HG02943 (cell line): ENCODE results near the gene OR11L1.

Experiments
- ATAC-seq: cut with Tn5 transposase; IDR thresholded peaks from one replicate; pipeline ENCODE4 v1.9.1; 2021; ENCODE audit warnings: mild to moderate bottlenecking, low read depth, moderate library complexity; ENCODE audit not compliant: unreplicated experiment

Gene OR11L1

GRCh38 chr1:247841796-247842195 lies at the start of gene OR11L1:
Gene OR11L1 (minus strand): TSS chr1:247841896. CDS start chr1:247841896, 0 bp downstream.
- ATAC-seq = no peak

- no peak for ATAC-seq
These were observed 43.2 kb upstream of the OR11L1 start for GRCh38 chr1:247884797-247885413.

GRCh38 chr1:247883346-247883745 lies 41.6 kb upstream of the OR11L1 start:
- ATAC-seq = no peak

GRCh38 chr1:247865416-247865815 lies 23.7 kb upstream of the OR11L1 start:
- ATAC-seq = no peak

GRCh38 chr1:247864644-247865043 lies 22.9 kb upstream of the OR11L1 start:
- no peak for ATAC-seq

- no peak for ATAC-seq
These were observed 21.1 kb upstream of the OR11L1 start for GRCh38 chr1:247862756-247863155.

- ATAC-seq = no peak
These were observed 16.4 kb upstream of the OR11L1 start for GRCh38 chr1:247857985-247858619.

- no peak for ATAC-seq
These were observed 15.6 kb upstream of the OR11L1 start, which contains the start of gene TRIM58 for GRCh38 chr1:247857069-247857984. Gene TRIM58 (plus strand): TSS chr1:247857187. CDS start chr1:247857247, 60 bp downstream.

- ATAC-seq = no peak
These were observed 14.2 kb upstream of the OR11L1 start for GRCh38 chr1:247855911-247856310.

GRCh38 chr1:247854899-247855545 lies 13.3 kb upstream of the OR11L1 start:
- ATAC-seq = no peak

GRCh38 chr1:247849616-247850015 lies 7.9 kb upstream of the OR11L1 start:
- no peak for ATAC-seq

- no peak for ATAC-seq
These were observed 6.7 kb upstream of the OR11L1 start for GRCh38 chr1:247848346-247848745.

GRCh38 chr1:247845693-247846017 lies 4.0 kb upstream of the OR11L1 start:
- ATAC-seq = no peak

GRCh38 chr1:247845011-247845692 lies 3.5 kb upstream of the OR11L1 start:
- ATAC-seq = no peak

GRCh38 chr1:247843411-247843810 lies 1.7 kb upstream of the OR11L1 start:
- no peak for ATAC-seq

GRCh38 chr1:247840818-247841217 lies 878 bp downstream of the OR11L1 start:
- no peak for ATAC-seq

GRCh38 chr1:247833601-247834000 lies 8.1 kb downstream of the OR11L1 start:
- ATAC-seq = no peak

- no peak for ATAC-seq
These were observed 12.0 kb downstream of the OR11L1 start for GRCh38 chr1:247829656-247830055.

GRCh38 chr1:247825362-247825761 lies 16.3 kb downstream of the OR11L1 start:
- ATAC-seq = no peak

GRCh38 chr1:247824023-247824422 lies 17.7 kb downstream of the OR11L1 start, which contains the start of gene OR14A16:
Gene OR14A16 (minus strand): TSS chr1:247824119. CDS start chr1:247815729, 8,390 bp downstream.
- ATAC-seq = no peak
